Thyroid gland (tissue), 4 donors: ENCODE results near the gene CFAP20DC.

Experiments
- POLR2A ChIP-seq, 2 donors: fragments of 450-650 bp; IDR thresholded peaks; one replicate each; pipeline ENCODE4 v1.6.1; 2017; ENCODE audit warnings: antibody characterized with exemption in 2 of 2, mild to moderate bottlenecking in 2 of 2, moderate library complexity in 1 of 2
- TF ChIP-seq, protein P1 (sequence below), 6 experiments: fragments of 200-600 bp in 3 of 6; fragments of 450-650 bp in 3 of 6; sonication (generic) in 3 of 6; IDR thresholded peaks; one replicate each; pipeline ENCODE4 v1.5.1; 2016 to 2019; ENCODE audit warnings: antibody characterized with exemption in 6 of 6, mild to moderate bottlenecking in 2 of 6, inconsistent platforms in 1 of 6, moderate library complexity in 1 of 6

DNA sequence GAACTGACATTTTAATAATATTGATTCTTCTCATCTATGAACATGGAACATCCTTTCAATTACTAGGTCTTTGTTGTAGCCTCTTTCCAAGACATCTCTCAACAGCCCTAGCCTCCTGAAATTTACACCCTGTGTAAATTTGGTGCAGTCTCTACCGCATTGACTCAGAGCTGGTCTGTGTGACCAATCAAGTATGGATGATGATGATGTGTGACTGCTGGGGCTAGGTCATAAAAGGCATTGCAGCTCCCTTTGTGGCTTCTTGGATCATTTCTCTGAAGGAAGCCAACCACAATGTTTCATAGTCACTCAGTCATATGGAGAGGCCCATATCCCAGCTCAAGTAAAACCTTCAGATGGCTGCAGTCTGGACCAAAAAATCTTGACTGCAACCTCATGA is 321.1 kb downstream of the CFAP20DC start:
- TF ChIP-seq, protein P1, sequence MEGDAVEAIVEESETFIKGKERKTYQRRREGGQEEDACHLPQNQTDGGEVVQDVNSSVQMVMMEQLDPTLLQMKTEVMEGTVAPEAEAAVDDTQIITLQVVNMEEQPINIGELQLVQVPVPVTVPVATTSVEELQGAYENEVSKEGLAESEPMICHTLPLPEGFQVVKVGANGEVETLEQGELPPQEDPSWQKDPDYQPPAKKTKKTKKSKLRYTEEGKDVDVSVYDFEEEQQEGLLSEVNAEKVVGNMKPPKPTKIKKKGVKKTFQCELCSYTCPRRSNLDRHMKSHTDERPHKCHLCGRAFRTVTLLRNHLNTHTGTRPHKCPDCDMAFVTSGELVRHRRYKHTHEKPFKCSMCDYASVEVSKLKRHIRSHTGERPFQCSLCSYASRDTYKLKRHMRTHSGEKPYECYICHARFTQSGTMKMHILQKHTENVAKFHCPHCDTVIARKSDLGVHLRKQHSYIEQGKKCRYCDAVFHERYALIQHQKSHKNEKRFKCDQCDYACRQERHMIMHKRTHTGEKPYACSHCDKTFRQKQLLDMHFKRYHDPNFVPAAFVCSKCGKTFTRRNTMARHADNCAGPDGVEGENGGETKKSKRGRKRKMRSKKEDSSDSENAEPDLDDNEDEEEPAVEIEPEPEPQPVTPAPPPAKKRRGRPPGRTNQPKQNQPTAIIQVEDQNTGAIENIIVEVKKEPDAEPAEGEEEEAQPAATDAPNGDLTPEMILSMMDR (IDR thresholded peaks at IDR 0.05): no peak
- no peak for TF ChIP-seq POLR2A (IDR thresholded peaks at IDR 0.05)
